Liver (tissue), 3 donors: ENCODE measurements around the gene SIK1.
"Not testable (repeated sequence)": the region's sequence is repeated elsewhere in the genome, so short reads cannot be mapped to it uniquely, and the experiment has no call there.

Experiments used
- EGR1 ChIP-seq, 2 donors: IDR thresholded peaks; 2 replicates each; pipeline ENCODE4 v1.6.1; 2016 to 2018; ENCODE audit warnings: antibody characterized with exemption in 2 of 2, low read depth in 2 of 2
- FOXA1 ChIP-seq: IDR thresholded peaks from 2 replicates; pipeline ENCODE4 v1.6.1; 2016; ENCODE audit warnings: antibody characterized with exemption
- GABPA ChIP-seq, 2 donors: IDR thresholded peaks in 1 of 2; conservative IDR thresholded peaks in 1 of 2; 2 replicates each; pipeline ENCODE4 v1.6.1; 2016; ENCODE audit warnings: antibody characterized with exemption in 2 of 2, mild to moderate bottlenecking in 1 of 2, moderate library complexity in 1 of 2
- RAD21 ChIP-seq, 2 donors: IDR thresholded peaks; 2 replicates each; pipeline ENCODE4 v1.6.1; 2016; ENCODE audit warnings: antibody characterized with exemption in 2 of 2, mild to moderate bottlenecking in 2 of 2
- RXRA ChIP-seq, 2 donors: IDR thresholded peaks; 2 replicates each; pipeline ENCODE4 v1.6.1; 2017 to 2018; ENCODE audit warnings: antibody characterized with exemption in 2 of 2, mild to moderate bottlenecking in 1 of 2
- TAF1 ChIP-seq: conservative IDR thresholded peaks from 2 replicates; pipeline ENCODE4 v1.6.1; 2016; ENCODE audit warnings: antibody characterized with exemption, mild to moderate bottlenecking
- TF ChIP-seq, protein P1 (sequence below): fragments of 150-350 bp; IDR thresholded peaks from 2 replicates; pipeline ENCODE4 v1.5.1; 2017; ENCODE audit warnings: improper control_type of control experiment, low read depth, low read length; ENCODE audit not compliant: missing input control
- TF ChIP-seq, protein P2 (sequence below): IDR thresholded peaks from 2 replicates; pipeline ENCODE4 v1.6.1; 2016; ENCODE audit warnings: antibody characterized with exemption
- TF ChIP-seq, protein P3 (sequence below): IDR thresholded peaks from 2 replicates; pipeline ENCODE4 v1.6.1; 2016; ENCODE audit warnings: antibody characterized with exemption
- donor health status: healthy.
- donor health status: healthy.

GRCh38 chr21:43382902-43383301 is 44.0 kb downstream of the SIK1 start:
- TF ChIP-seq, protein P1, sequence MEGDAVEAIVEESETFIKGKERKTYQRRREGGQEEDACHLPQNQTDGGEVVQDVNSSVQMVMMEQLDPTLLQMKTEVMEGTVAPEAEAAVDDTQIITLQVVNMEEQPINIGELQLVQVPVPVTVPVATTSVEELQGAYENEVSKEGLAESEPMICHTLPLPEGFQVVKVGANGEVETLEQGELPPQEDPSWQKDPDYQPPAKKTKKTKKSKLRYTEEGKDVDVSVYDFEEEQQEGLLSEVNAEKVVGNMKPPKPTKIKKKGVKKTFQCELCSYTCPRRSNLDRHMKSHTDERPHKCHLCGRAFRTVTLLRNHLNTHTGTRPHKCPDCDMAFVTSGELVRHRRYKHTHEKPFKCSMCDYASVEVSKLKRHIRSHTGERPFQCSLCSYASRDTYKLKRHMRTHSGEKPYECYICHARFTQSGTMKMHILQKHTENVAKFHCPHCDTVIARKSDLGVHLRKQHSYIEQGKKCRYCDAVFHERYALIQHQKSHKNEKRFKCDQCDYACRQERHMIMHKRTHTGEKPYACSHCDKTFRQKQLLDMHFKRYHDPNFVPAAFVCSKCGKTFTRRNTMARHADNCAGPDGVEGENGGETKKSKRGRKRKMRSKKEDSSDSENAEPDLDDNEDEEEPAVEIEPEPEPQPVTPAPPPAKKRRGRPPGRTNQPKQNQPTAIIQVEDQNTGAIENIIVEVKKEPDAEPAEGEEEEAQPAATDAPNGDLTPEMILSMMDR, result not testable (repeated sequence)
- TF ChIP-seq RAD21 (IDR thresholded peaks at IDR 0.05); RXRA (IDR thresholded peaks at IDR 0.05); GABPA (IDR thresholded peaks at IDR 0.05 in 1 of 2, conservative IDR thresholded peaks at IDR 0.05 in 1 of 2); EGR1 (IDR thresholded peaks at IDR 0.05; ENCODE audit: low read depth in 2 of 2); TAF1; FOXA1: not testable (repeated sequence)
- TF ChIP-seq, protein P2, sequence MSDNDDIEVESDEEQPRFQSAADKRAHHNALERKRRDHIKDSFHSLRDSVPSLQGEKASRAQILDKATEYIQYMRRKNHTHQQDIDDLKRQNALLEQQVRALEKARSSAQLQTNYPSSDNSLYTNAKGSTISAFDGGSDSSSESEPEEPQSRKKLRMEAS, result not testable (repeated sequence)
- TF ChIP-seq, protein P3, sequence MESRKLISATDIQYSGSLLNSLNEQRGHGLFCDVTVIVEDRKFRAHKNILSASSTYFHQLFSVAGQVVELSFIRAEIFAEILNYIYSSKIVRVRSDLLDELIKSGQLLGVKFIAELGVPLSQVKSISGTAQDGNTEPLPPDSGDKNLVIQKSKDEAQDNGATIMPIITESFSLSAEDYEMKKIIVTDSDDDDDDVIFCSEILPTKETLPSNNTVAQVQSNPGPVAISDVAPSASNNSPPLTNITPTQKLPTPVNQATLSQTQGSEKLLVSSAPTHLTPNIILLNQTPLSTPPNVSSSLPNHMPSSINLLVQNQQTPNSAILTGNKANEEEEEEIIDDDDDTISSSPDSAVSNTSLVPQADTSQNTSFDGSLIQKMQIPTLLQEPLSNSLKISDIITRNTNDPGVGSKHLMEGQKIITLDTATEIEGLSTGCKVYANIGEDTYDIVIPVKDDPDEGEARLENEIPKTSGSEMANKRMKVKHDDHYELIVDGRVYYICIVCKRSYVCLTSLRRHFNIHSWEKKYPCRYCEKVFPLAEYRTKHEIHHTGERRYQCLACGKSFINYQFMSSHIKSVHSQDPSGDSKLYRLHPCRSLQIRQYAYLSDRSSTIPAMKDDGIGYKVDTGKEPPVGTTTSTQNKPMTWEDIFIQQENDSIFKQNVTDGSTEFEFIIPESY, result not testable (repeated sequence)
